Mucosa of descending colon (tissue), 3 donors: ENCODE measurements around the gene PM20D1. TPM values are rescaled to one million over a fixed set of nuclear protein-coding genes. Genes with fewer than 3 reads are reported as not detected.
"Not testable (repeated sequence)": the region's sequence is repeated elsewhere in the genome, so short reads cannot be mapped to it uniquely, and the experiment has no call there.

Source experiments
- ATAC-seq: fragments of 200-7000 bp; cut with Tn5 transposase; one replicate; pipeline ENCODE4 v1.9.1; 2020; ENCODE audit warnings: mild to moderate bottlenecking, moderate library complexity
- DNase-seq, 3 donors: peaks; one replicate each; pipeline ENCODE4 v3.0.0-alpha.2; 2020
- H3K36me3 ChIP-seq: fragments of 200-600 bp; one replicate; pipeline ENCODE4 v1.8.0; 2021; ENCODE audit warnings: low read depth, mild to moderate bottlenecking
- H3K4me1 ChIP-seq: fragments of 200-600 bp; one replicate; pipeline ENCODE4 v1.8.0; 2021; ENCODE audit warnings: low read depth, mild to moderate bottlenecking
- H3K4me3 ChIP-seq: fragments of 200-600 bp; one replicate; pipeline ENCODE4 v1.8.0; 2021; ENCODE audit warnings: mild to moderate bottlenecking
- H3K9me3 ChIP-seq: fragments of 200-600 bp; one replicate; pipeline ENCODE4 v1.8.0; 2021; ENCODE audit warnings: mild to moderate bottlenecking
- intact Hi-C, 2 donors: fragments of 100-400 bp; cut with DNase I in 1 of 2; cut with micrococcal nuclease in 1 of 2; formaldehyde crosslinking; loops; one replicate each; pipeline versions ENCODE4 v1.11.0 to v1.11.1; 2022; cut with DNase I, micrococcal nuclease
- total RNA-seq, 3 donors: library from RNA; stranded (reverse); fragmentation: NEBNext Ultra II Directional in 2 of 3; extraction: Animal tissue kit (Norgen Biotek cat#: 25700) in 2 of 3; gene quantifications; one replicate each; pipeline versions ENCODE4 v1.2.1 to v1.2.4, GENCODE V29; 2021 to 2023
- TF ChIP-seq, protein P1 (sequence below): fragments of 200-600 bp; IDR thresholded peaks from one replicate; pipeline ENCODE4 v1.8.0; 2022; ENCODE audit warnings: antibody characterized with exemption, mild to moderate bottlenecking
- donor health status: DM: no; HTN: no; CAD: no; lungs with moderate emphysema.
- donor health status: DM: no; HTN: no; CAD: no.
- donor health status: DM: no; HTN: yes; CAD: no.

Gene PM20D1
- total RNA-seq, 3 donors from 2014 or later, result 0.19 TPM; not detected in 2

DNA sequence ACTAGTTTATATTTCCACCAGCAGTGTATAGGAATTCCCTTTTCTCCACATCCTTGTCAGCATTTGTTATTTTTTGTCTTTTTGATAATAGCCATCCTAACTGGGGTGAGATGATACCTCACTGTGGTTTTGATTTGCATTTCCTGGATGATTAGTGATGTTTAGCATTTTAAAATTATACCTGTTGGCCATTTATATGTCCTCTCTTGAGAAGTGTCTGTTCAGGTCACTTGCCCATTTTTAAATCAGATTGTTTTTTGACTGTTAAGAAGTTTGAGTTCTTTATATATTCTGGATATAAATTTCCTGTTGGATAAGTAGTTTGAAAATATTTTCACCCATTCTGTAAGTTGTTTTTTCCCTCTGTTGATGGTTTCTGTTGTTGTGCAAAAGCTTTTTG lies 31.0 kb upstream of the PM20D1 start:
- Histone ChIP-seq H3K36me3 (no peaks in the 10 kb centered on the region), H3K4me1 (no peaks in the 10 kb centered on the region), H3K4me3 (no peak overlapping the region), H3K9me3 (peaks cover 3% of the 10 kb centered on the region)
- ATAC-seq (no peak), DNase-seq (no peak)
- intact Hi-C loops, result no loop called here
- TF ChIP-seq, protein P1, sequence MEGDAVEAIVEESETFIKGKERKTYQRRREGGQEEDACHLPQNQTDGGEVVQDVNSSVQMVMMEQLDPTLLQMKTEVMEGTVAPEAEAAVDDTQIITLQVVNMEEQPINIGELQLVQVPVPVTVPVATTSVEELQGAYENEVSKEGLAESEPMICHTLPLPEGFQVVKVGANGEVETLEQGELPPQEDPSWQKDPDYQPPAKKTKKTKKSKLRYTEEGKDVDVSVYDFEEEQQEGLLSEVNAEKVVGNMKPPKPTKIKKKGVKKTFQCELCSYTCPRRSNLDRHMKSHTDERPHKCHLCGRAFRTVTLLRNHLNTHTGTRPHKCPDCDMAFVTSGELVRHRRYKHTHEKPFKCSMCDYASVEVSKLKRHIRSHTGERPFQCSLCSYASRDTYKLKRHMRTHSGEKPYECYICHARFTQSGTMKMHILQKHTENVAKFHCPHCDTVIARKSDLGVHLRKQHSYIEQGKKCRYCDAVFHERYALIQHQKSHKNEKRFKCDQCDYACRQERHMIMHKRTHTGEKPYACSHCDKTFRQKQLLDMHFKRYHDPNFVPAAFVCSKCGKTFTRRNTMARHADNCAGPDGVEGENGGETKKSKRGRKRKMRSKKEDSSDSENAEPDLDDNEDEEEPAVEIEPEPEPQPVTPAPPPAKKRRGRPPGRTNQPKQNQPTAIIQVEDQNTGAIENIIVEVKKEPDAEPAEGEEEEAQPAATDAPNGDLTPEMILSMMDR, result no peak

DNA sequence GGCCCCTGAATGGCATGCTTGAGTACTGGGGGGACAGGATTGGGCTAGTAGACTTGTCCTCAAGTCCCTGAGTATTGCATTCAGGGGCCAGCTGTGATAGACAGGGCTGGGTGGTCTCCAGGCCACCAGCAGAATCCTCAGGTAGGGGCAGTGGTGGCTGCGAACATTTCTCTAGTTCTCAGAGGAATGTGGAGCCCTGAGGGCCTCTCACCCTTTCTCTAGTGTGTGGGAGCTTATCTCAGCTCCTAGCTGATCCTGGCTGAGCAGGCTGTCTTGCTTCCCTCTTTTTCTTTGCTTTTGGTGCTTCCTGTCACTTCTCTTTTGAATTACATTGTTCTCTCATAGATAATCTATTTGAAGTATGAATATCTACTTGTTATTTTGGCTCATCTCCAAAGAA lies 30.0 kb upstream of the PM20D1 start:
- no peak for DNase-seq
- H3K9me3 ChIP-seq, result peaks cover 3% of the 10 kb centered on the region
- no peak for ATAC-seq
- TF ChIP-seq, protein P1, result no peak
- no peaks in the 10 kb centered on the region for H3K4me1 ChIP-seq
- intact Hi-C loops, result no loop called here
- H3K4me3 ChIP-seq, result no peak overlapping the region
- no peaks in the 10 kb centered on the region for H3K36me3 ChIP-seq

DNA sequence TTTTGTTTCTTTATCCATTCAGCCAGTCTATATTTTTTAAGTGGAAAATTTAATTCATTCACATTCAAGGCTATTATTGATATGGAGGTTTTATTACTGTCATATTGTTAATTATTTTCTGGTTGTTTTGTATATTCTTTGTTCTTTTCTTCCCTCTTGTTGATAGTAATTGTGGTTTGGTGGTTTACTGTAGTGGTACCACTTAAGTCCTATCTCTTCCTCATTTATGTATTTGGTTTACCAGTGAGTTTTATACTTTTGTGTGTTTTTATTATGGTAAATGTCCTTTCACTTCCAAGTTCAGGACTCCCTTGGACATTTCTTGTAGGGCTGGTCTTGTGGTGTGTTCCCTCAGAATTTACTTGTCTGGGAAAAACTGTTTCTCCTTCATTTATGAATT lies 28.1 kb upstream of the PM20D1 start:
- Histone ChIP-seq H3K36me3 (no peaks in the 10 kb centered on the region), H3K4me1 (no peaks in the 10 kb centered on the region), H3K4me3 (no peak overlapping the region), H3K9me3 (peaks cover 5% of the 10 kb centered on the region)
- intact Hi-C loops, result no loop called here
- DNase-seq (no peak), ATAC-seq (no peak)
- TF ChIP-seq, protein P1, result no peak

DNA sequence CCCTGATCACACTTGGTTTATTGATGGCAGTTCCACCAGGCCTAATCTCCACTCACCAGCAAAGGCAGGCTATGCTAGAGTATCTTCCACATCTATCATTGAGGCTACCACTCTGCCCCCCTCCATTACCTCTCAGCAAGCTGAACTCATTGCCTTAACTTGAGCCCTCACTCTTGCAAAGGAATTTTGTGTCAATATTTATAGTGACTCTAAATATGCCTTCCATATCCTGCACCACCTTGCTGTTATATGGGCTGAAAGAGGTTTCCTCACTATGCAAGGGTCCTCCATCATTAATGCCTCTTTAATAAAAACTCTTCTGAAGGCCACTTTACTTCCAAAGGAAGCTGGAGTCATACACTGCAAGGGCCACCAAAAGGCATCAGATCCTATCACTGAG lies 23.2 kb upstream of the PM20D1 start:
- ATAC-seq, H3K4me3 ChIP-seq, H3K36me3 ChIP-seq, H3K9me3 ChIP-seq, H3K4me1 ChIP-seq, intact Hi-C loops, DNase-seq: not testable (repeated sequence)

DNA sequence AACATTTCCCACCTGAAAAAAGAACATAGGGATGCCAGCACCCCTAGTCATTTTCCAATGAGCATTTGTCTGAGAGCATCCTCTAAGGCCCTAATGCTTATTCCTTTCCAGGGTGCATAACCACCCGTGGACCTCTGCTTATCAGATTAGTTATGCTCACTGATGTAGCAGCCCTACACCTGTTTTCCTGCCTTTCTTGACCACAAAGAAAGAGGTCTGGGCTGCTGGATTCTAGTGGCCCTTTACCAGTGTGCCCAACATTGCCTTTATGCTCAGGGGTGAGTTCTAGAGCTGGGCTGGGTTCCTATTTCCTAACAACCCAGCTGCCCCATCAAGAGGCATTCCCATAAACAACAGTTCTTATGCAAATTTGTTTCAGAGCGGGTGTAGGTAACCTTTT lies 20.3 kb upstream of the PM20D1 start:
- no peak for ATAC-seq
- intact Hi-C loops, result no loop called here
- H3K9me3 ChIP-seq, result peaks cover 2% of the 10 kb centered on the region
- no peak for DNase-seq
- H3K4me1 ChIP-seq, result no peaks in the 10 kb centered on the region
- no peaks in the 10 kb centered on the region for H3K36me3 ChIP-seq
- TF ChIP-seq, protein P1, result no peak
- no peak overlapping the region for H3K4me3 ChIP-seq

DNA sequence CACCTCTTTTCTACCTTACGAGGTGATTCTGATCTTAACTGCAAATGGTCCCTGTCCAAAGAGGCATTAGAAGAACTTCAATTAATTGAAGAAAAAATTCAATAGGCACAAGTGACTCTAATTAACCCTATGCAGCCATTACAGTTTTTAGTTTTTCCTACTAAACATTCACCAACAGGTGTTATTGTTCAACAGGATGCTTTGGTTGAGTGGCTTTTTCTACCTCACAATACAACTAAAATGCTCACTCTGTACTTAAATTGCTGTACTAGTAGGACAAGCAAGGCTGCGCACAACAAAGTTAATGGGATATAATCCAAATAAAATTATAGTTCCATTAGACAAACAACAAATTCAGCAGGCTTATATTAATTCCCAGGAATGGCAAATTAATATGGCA lies 11.6 kb upstream of the PM20D1 start:
- no peaks in the 10 kb centered on the region for H3K36me3 ChIP-seq
- no peak for DNase-seq
- no peaks in the 10 kb centered on the region for H3K9me3 ChIP-seq
- no peak for ATAC-seq
- no peak overlapping the region for H3K4me3 ChIP-seq
- intact Hi-C loops, result no loop called here
- TF ChIP-seq, protein P1, result no peak
- no peaks in the 10 kb centered on the region for H3K4me1 ChIP-seq
